HepG2 (cell line): ENCODE data around the gene XPO5. TPM values are rescaled to one million over a fixed set of nuclear protein-coding genes. Genes with fewer than 3 reads are reported as not detected.

Source experiments
- DR1 ChIP-seq: sonication (generic); formaldehyde crosslinking; IDR thresholded peaks from 2 replicates; pipeline ENCODE4 v1.8.0; 2021; ENCODE audit warnings: mild to moderate bottlenecking, missing genetic modification reagents, inconsistent platforms
- FOXA3 ChIP-seq: IDR thresholded peaks from 2 replicates; pipeline ENCODE4 v1.6.1; 2016; ENCODE audit warnings: missing genetic modification reagents, missing compliant biosample characterization
- FOXK1 ChIP-seq: sonication (generic); formaldehyde crosslinking; IDR thresholded peaks from 2 replicates; pipeline ENCODE4 v1.4.0; 2020; ENCODE audit warnings: low read depth, missing genetic modification reagents, borderline replicate concordance
- HOXA7 ChIP-seq: sonication (generic); formaldehyde crosslinking; IDR thresholded peaks from 2 replicates; pipeline ENCODE4 v1.8.1; 2022; ENCODE audit warnings: mild to moderate bottlenecking, missing genetic modification reagents, moderate library complexity
- IKZF4 ChIP-seq: sonication (generic); formaldehyde crosslinking; IDR thresholded peaks from 2 replicates; pipeline ENCODE4 v1.5.1; 2020; ENCODE audit warnings: borderline replicate concordance, mild to moderate bottlenecking, low read depth, missing genetic modification reagents; ENCODE audit errors: not compliant biosample characterization
- KDM5A ChIP-seq: fragments of 200-600 bp; sonication (generic); IDR thresholded peaks from 2 replicates; pipeline ENCODE4 v1.7.0; 2018; ENCODE audit warnings: antibody characterized with exemption, mild to moderate bottlenecking, low read length, borderline replicate concordance
- MEIS1 ChIP-seq: sonication (generic); formaldehyde crosslinking; IDR thresholded peaks from 2 replicates; pipeline ENCODE4 v1.9.0; 2021; ENCODE audit warnings: mild to moderate bottlenecking, missing genetic modification reagents, moderate library complexity, borderline replicate concordance
- SOX6 ChIP-seq, 2 experiments: fragments of 450-650 bp in 1 of 2; sonication (generic) in 1 of 2; formaldehyde crosslinking in 1 of 2; IDR thresholded peaks; 2 replicates each; pipeline versions ENCODE4 v1.4.0 to v1.6.1; 2017 to 2020; ENCODE audit warnings: antibody characterized with exemption in 1 of 2, mild to moderate bottlenecking in 1 of 2, missing genetic modification reagents in 1 of 2
- TARDBP ChIP-seq: sonication (generic); formaldehyde crosslinking; IDR thresholded peaks from 2 replicates; pipeline ENCODE4 v1.8.0; 2022; ENCODE audit warnings: mild to moderate bottlenecking, missing genetic modification reagents
- ZBTB42 ChIP-seq: sonication (generic); formaldehyde crosslinking; IDR thresholded peaks from 2 replicates; pipeline ENCODE4 v1.5.0; 2020; ENCODE audit warnings: mild to moderate bottlenecking, missing genetic modification reagents
- ZFP82 ChIP-seq: sonication (generic); formaldehyde crosslinking; IDR thresholded peaks from 2 replicates; pipeline ENCODE4 v1.5.1; 2020; ENCODE audit warnings: mild to moderate bottlenecking, missing genetic modification reagents, borderline replicate concordance
- ZNF383 ChIP-seq: sonication (generic); formaldehyde crosslinking; IDR thresholded peaks from 2 replicates; pipeline ENCODE4 v1.4.0; 2020; ENCODE audit warnings: missing genetic modification reagents, mild to moderate bottlenecking, borderline replicate concordance
- polyA plus RNA-seq, 8 experiments: library from polyadenylated mRNA; depleted of rRNA in 3 of 8; stranded (reverse) in 7 of 8; unstranded in 1 of 8; fragments of >200 nt; fragmentation: Illumina TruSeq in 4 of 8; extraction: Trizol in 4 of 8; gene quantifications; 2 replicates each; pipeline versions ENCODE4 v1.2.1 to v1.2.3, GENCODE V29; 2011 to 2016; ENCODE audit warnings: low read depth in 4 of 8, missing spikeins in 1 of 8, mixed read lengths in 1 of 8; ENCODE audit not compliant: insufficient read depth in 1 of 8
- total RNA-seq, 5 experiments: library from RNA; depleted of rRNA; stranded (reverse); fragments of >200 nt; fragmentation: Illumina TruSeq; extraction: Trizol; gene quantifications; 2 replicates each; pipeline ENCODE4 v1.2.3, GENCODE V29; 2016; ENCODE audit warnings: low read depth in 1 of 5
- TF ChIP-seq, protein P1 (sequence below): sonication (generic); formaldehyde crosslinking; conservative IDR thresholded peaks from 2 replicates; pipeline ENCODE4 v1.4.0; 2020; ENCODE audit warnings: missing genetic modification reagents
- TF ChIP-seq, protein P2 (sequence below): sonication (generic); formaldehyde crosslinking; IDR thresholded peaks from 2 replicates; pipeline ENCODE4 v1.4.0; 2020; ENCODE audit warnings: missing genetic modification reagents, low read depth, mild to moderate bottlenecking, borderline replicate concordance
- TF ChIP-seq, protein P3 (sequence below): sonication (generic); formaldehyde crosslinking; IDR thresholded peaks from 2 replicates; pipeline ENCODE4 v1.5.0; 2020; ENCODE audit warnings: missing genetic modification reagents, mild to moderate bottlenecking, borderline replicate concordance
- TF ChIP-seq, protein P4 (sequence below): sonication (generic); formaldehyde crosslinking; IDR thresholded peaks from 2 replicates; pipeline ENCODE4 v1.4.0; 2020; ENCODE audit warnings: mild to moderate bottlenecking, missing genetic modification reagents
- TF ChIP-seq, protein P5 (sequence below): sonication (generic); formaldehyde crosslinking; IDR thresholded peaks from 2 replicates; pipeline ENCODE4 v1.5.1; 2020; ENCODE audit warnings: mild to moderate bottlenecking, missing genetic modification reagents

XPO5 gene
- total and polyA plus RNA-seq, 2 of the 13 experiments (the other 11 are each of a cell fraction or from before 2014, with no cell fraction given): 52.2 to 68.0 TPM

DNA sequence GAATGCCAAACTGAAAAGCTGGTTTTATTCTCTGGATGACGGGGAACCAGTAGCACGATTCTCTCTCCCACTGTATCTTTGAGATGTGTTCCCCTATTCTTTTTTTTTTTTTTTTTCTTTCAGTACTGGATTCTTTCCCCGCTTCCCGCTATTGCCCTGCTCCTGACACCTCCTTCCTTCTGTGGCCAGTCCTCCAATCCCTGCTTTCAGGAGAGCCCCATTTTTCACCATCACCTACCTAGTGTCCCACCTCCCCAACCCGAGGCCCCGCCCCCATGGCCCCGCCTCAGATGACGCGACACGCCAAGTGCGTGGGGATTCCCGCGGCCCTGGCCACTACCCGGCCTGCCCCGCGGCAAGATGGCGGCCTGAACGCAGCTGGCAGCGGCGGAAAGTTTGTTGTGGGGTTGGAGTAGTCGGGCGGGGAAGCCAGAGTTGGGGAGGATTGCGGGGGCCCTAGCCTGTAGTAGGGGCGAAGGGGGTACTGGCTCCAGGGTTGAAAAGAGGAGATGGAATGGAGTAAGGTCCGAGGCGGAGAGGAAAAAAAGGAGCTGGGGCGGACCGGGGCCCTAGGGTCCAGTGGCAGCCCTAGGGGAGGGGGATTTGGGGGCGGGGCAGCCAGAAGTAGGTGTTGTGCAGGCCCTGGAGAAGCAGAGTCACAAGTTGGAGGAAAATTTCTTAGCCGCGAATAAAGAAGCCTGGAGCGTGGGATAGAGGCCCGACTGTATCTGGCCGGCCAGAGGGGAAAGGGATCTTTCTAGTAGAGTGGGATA is 98.4 kb downstream of the XPO5 start, which contains the start of gene TJAP1 (continued):
- peak; percentile 66; the same call in 1 of the 2 replicates for TF ChIP-seq ZFP82 (CRISPR knock-in tag)
- peak; percentile 80; the same call in 1 of the 2 replicates for TF ChIP-seq TARDBP (CRISPR knock-in tag)
- TF ChIP-seq FOXA3 (CRISPR knock-in tag): peak; percentile 33; the same call in 1 of the 2 replicates
- TF ChIP-seq, protein P1, sequence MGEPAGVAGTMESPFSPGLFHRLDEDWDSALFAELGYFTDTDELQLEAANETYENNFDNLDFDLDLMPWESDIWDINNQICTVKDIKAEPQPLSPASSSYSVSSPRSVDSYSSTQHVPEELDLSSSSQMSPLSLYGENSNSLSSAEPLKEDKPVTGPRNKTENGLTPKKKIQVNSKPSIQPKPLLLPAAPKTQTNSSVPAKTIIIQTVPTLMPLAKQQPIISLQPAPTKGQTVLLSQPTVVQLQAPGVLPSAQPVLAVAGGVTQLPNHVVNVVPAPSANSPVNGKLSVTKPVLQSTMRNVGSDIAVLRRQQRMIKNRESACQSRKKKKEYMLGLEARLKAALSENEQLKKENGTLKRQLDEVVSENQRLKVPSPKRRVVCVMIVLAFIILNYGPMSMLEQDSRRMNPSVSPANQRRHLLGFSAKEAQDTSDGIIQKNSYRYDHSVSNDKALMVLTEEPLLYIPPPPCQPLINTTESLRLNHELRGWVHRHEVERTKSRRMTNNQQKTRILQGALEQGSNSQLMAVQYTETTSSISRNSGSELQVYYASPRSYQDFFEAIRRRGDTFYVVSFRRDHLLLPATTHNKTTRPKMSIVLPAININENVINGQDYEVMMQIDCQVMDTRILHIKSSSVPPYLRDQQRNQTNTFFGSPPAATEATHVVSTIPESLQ (CRISPR knock-in tag): no peak
- TF ChIP-seq HOXA7: 0 out of 2 replicates have a peak, but pooled peaks have one; percentile 79
- TF ChIP-seq DR1 (CRISPR knock-in tag): peak; percentile 81
- TF ChIP-seq SOX6 (IDR thresholded peaks at IDR 0.05): no peak
- peak; percentile 35; the same call in 1 of the 2 replicates for TF ChIP-seq SOX6 (CRISPR knock-in tag; IDR thresholded peaks at IDR 0.05)
- TF ChIP-seq, protein P2, sequence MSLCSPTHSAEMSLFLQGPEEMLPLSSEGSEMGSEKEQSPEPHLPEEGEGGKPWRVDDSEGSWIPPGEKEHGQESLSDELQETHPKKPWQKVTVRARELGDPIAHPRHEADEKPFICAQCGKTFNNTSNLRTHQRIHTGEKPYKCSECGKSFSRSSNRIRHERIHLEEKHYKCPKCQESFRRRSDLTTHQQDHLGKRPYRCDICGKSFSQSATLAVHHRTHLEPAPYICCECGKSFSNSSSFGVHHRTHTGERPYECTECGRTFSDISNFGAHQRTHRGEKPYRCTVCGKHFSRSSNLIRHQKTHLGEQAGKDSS: peak; percentile 80; the same call in 1 of the 2 replicates
- TF ChIP-seq MEIS1 (CRISPR knock-in tag): 0 out of 2 replicates have a peak, but pooled peaks have one; percentile 61
- TF ChIP-seq IKZF4: no peak
- TF ChIP-seq FOXK1: 0 out of 2 replicates have a peak, but pooled peaks have one; percentile 47
- TF ChIP-seq ZBTB42 (CRISPR knock-in tag): 0 out of 2 replicates have a peak, but pooled peaks have one; percentile 41
- TF ChIP-seq, protein P3, sequence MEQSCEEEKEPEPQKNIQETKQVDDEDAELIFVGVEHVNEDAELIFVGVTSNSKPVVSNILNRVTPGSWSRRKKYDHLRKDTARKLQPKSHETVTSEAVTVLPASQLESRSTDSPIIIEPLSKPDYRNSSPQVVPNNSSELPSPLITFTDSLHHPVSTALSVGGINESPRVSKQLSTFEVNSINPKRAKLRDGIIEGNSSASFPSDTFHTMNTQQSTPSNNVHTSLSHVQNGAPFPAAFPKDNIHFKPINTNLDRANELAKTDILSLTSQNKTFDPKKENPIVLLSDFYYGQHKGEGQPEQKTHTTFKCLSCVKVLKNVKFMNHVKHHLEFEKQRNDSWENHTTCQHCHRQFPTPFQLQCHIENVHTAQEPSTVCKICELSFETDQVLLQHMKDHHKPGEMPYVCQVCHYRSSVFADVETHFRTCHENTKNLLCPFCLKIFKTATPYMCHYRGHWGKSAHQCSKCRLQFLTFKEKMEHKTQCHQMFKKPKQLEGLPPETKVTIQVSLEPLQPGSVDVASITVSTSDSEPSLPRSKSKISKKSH: peak; percentile 57; the same call in 1 of the 2 replicates
- TF ChIP-seq, protein P4, sequence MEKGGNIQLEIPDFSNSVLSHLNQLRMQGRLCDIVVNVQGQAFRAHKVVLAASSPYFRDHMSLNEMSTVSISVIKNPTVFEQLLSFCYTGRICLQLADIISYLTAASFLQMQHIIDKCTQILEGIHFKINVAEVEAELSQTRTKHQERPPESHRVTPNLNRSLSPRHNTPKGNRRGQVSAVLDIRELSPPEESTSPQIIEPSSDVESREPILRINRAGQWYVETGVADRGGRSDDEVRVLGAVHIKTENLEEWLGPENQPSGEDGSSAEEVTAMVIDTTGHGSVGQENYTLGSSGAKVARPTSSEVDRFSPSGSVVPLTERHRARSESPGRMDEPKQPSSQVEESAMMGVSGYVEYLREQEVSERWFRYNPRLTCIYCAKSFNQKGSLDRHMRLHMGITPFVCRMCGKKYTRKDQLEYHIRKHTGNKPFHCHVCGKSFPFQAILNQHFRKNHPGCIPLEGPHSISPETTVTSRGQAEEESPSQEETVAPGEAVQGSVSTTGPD (CRISPR knock-in tag): 0 out of 2 replicates have a peak, but pooled peaks have one; percentile 14
- TF ChIP-seq, protein P5, sequence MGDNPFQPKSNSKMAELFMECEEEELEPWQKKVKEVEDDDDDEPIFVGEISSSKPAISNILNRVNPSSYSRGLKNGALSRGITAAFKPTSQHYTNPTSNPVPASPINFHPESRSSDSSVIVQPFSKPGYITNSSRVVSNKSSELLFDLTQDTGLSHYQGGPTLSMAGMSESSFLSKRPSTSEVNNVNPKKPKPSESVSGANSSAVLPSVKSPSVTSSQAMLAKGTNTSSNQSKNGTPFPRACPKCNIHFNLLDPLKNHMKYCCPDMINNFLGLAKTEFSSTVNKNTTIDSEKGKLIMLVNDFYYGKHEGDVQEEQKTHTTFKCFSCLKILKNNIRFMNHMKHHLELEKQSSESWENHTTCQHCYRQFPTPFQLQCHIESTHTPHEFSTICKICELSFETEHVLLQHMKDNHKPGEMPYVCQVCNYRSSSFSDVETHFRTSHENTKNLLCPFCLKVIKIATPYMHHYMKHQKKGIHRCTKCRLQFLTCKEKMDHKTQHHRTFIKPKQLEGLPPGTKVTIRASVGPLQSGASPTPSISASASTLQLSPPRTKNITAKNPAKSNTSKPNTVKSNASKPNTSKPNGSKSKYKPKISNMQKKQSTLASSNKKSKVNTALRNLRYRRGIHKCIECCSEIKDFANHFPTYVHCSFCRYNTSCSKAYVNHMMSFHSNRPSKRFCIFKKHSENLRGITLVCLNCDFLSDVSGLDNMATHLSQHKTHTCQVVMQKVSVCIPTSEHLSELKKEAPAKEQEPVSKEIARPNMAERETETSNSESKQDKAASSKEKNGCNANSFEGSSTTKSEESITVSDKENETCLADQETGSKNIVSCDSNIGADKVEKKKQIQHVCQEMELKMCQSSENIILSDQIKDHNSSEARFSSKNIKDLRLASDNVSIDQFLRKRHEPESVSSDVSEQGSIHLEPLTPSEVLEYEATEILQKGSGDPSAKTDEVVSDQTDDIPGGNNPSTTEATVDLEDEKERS (CRISPR knock-in tag): peak; percentile 70; the same call in 1 of the 2 replicates
- TF ChIP-seq KDM5A: peak; percentile 92
- TF ChIP-seq ZNF383 (CRISPR knock-in tag): 0 out of 2 replicates have a peak, but pooled peaks have one; percentile 66
